B cell (primary cell): ENCODE results near the gene OR5M8. TPM values are rescaled to one million over a fixed set of nuclear protein-coding genes. Genes with fewer than 3 reads are reported as not detected.

Experiments
- ATAC-seq: fragments of 200-7000 bp; cut with Tn5 transposase; one replicate; pipeline ENCODE4 v1.10.0; 2021; ENCODE audit warnings: low read depth, mild to moderate bottlenecking, moderate number of reproducible peaks, moderate library complexity
- CTCF ChIA-PET: fragments of 350-600 bp; sonication (Branson Sonifier 250); formaldehyde crosslinking; loops from one replicate; lab custom pipeline; 2021; ENCODE audit warnings: antibody characterized with exemption, inconsistent platforms; lab: Charles Lee
- POLR2A ChIA-PET: fragments of 350-600 bp; sonication (Branson Sonifier 250); formaldehyde crosslinking; loops from one replicate; lab custom pipeline; 2021; ENCODE audit warnings: antibody characterized with exemption; lab: Charles Lee
- DNase-seq: peaks from one replicate; pipeline ENCODE4 v3.0.0; 2013
- H2AFZ ChIP-seq: 2 replicates; pipeline ENCODE4 v1.6.1; 2012; ENCODE audit warnings: mild to moderate bottlenecking, low read depth, low read length; ENCODE audit not compliant: insufficient read depth, poor library complexity, severe bottlenecking
- H3K27ac ChIP-seq, 2 donors: 1 replicate in 1 of 2; 2 replicates in 1 of 2; pipeline ENCODE4 v1.5.1; 2012 to 2013; ENCODE audit warnings: low read length in 2 of 2, mild to moderate bottlenecking in 2 of 2, moderate library complexity in 1 of 2
- H3K27me3 ChIP-seq, 4 experiments: fragments of 200-600 bp in 1 of 4; sonication (generic) in 1 of 4; replicated peaks in 1 of 4; 1 replicate in 2 of 4; 2 replicates in 2 of 4; pipeline versions ENCODE4 v1.6.1 to v1.7.0; 2013 to 2016; ENCODE audit warnings: low read length in 3 of 4, mild to moderate bottlenecking in 2 of 4, mixed read lengths in 1 of 4, moderate library complexity in 1 of 4; ENCODE audit not compliant: insufficient read depth in 4 of 4, control insufficient read depth in 3 of 4; ENCODE audit errors: control extremely low read depth in 1 of 4
- H3K36me3 ChIP-seq, 2 experiments: replicated peaks in 1 of 2; 1 replicate in 1 of 2; 2 replicates in 1 of 2; pipeline versions ENCODE4 v1.6.1 to v1.7.1; 2013; ENCODE audit warnings: low read length in 1 of 2; ENCODE audit not compliant: insufficient read depth in 2 of 2, control insufficient read depth in 1 of 2; ENCODE audit errors: control extremely low read depth in 1 of 2, extremely low read depth in 1 of 2
- H3K4me1 ChIP-seq, 2 donors: fragments of 200-600 bp in 1 of 2; sonication (generic) in 1 of 2; 1 replicate in 1 of 2; 2 replicates in 1 of 2; pipeline versions ENCODE4 v1.5.1 to v1.6.1; 2013 to 2017; ENCODE audit warnings: low read length in 2 of 2; ENCODE audit not compliant: control insufficient read depth in 2 of 2, insufficient read depth in 2 of 2
- H3K4me2 ChIP-seq: replicated peaks from 2 replicates; pipeline ENCODE3; 2012; ENCODE audit warnings: mild to moderate bottlenecking, low read depth, low read length; ENCODE audit not compliant: poor library complexity, severe bottlenecking
- H3K4me3 ChIP-seq, 5 experiments: fragments of 200-600 bp in 1 of 5; sonication (generic) in 1 of 5; 1 replicate in 3 of 5; 2 replicates in 2 of 5; pipeline versions ENCODE4 v1.5.1 to v1.7.0; 2011 to 2016; ENCODE audit warnings: low read length in 4 of 5, mild to moderate bottlenecking in 4 of 5, low read depth in 2 of 5, control low read depth in 1 of 5, moderate library complexity in 1 of 5; ENCODE audit not compliant: insufficient read depth in 1 of 5; ENCODE audit errors: control extremely low read depth in 1 of 5, extremely low read depth in 1 of 5
- H3K79me2 ChIP-seq: fragments of 200-600 bp; sonication (generic); one replicate; pipeline ENCODE4 v1.6.0; 2016; ENCODE audit warnings: low read length; ENCODE audit not compliant: control insufficient read depth, insufficient read depth
- H3K9ac ChIP-seq: fragments of 200-600 bp; sonication (generic); 2 replicates; pipeline ENCODE4 v1.6.1; 2017; ENCODE audit warnings: mild to moderate bottlenecking, low read length, moderate library complexity
- H3K9me3 ChIP-seq, 3 donors: one replicate each; pipeline versions ENCODE4 v1.6.1 to v1.7.1; 2013; ENCODE audit warnings: low read length in 2 of 3; ENCODE audit not compliant: control insufficient read depth in 2 of 3, insufficient read depth in 1 of 3; ENCODE audit errors: control extremely low read depth in 1 of 3
- H4K20me1 ChIP-seq: 2 replicates; pipeline ENCODE4 v1.6.0; 2012; ENCODE audit warnings: mild to moderate bottlenecking, low read length; ENCODE audit not compliant: insufficient read depth, control insufficient read depth, poor library complexity, severe bottlenecking
- H3K27ac Mint-ChIP-seq: one replicate; pipeline ENCODE4 v1.8.0; 2021; ENCODE audit warnings: mixed read lengths
- H3K27me3 Mint-ChIP-seq: one replicate; pipeline ENCODE4 v1.8.0; 2021; ENCODE audit warnings: mixed read lengths
- H3K4me1 Mint-ChIP-seq: one replicate; pipeline ENCODE4 v1.8.0; 2021; ENCODE audit warnings: mixed read lengths
- H3K4me3 Mint-ChIP-seq: one replicate; pipeline ENCODE4 v1.8.0; 2021; ENCODE audit warnings: mixed read lengths
- H3K9me3 Mint-ChIP-seq: one replicate; pipeline ENCODE4 v1.8.0; 2022; ENCODE audit warnings: mixed read lengths; ENCODE audit not compliant: insufficient read depth
- EZH2 ChIP-seq: IDR thresholded peaks from 2 replicates; pipeline ENCODE4 v1.6.1; 2012; ENCODE audit warnings: borderline replicate concordance, low read depth, mild to moderate bottlenecking, moderate library complexity, low read length; ENCODE audit not compliant: insufficient read depth, poor library complexity, severe bottlenecking
- WGBS: methylation state at CpG from one replicate; pipeline ENCODE4 v1.1.5; 2013; ENCODE audit warnings: missing lambda C conversion rate; ENCODE audit not compliant: insufficient coverage; 5-methylcytosine and 5-hydroxymethylcytosine counted together
- intact Hi-C: fragments of 100-400 bp; cut with micrococcal nuclease; formaldehyde crosslinking; loops from one replicate; pipeline ENCODE4 v1.10.0; 2022
- polyA plus RNA-seq: library from polyadenylated mRNA; depleted of rRNA; stranded (reverse); fragments of >200 nt; gene quantifications from 2 replicates; pipeline ENCODE4 v1.2.3, GENCODE V29; 2012
- total RNA-seq, 2 donors: library from RNA; stranded (reverse); fragments of 120-200 nt in 1 of 2; gene quantifications; 1 replicate in 1 of 2; 2 replicates in 1 of 2; pipeline versions ENCODE4 v1.2.3 to v1.2.4, GENCODE V29; 2013 to 2022
- TF ChIP-seq, protein P1 (sequence below): fragments of 200-600 bp; IDR thresholded peaks from one replicate; pipeline ENCODE4 v1.8.0; 2022; ENCODE audit warnings: antibody characterized with exemption, mild to moderate bottlenecking

Gene OR5M8
- total and polyA plus RNA-seq, 2 donors (not counting 1 experiment from before 2014, with no cell fraction given): not detected

GRCh38 chr11:56486801-56487200 is 4.4 kb downstream of the OR5M8 start:
- Histone ChIP-seq H3K79me2 (no peaks in the 10 kb centered on the region), H3K4me2 (no peak overlapping the region), H3K4me3 (no peak overlapping the region), H3K9me3 (peaks cover 0 to 5% (median 4%) of the 10 kb centered on the region in 3 donors), H2AFZ (no peak overlapping the region), H4K20me1 (no peaks in the 10 kb centered on the region), H3K36me3 (no peaks in the 10 kb centered on the region), H3K27me3 (no peaks in the 10 kb centered on the region), H3K9ac (no peak overlapping the region), H3K27ac (no peak overlapping the region), H3K4me1 (no peaks in the 10 kb centered on the region)
- WGBS: 61% methylated on average over 3 of the region's 3 CpGs
- Mint-ChIP-seq H3K27ac (no peak overlapping the region), H3K9me3 (peaks cover 4% of the 10 kb centered on the region), H3K4me1 (no peaks in the 10 kb centered on the region), H3K4me3 (no peak overlapping the region), H3K27me3 (no peaks in the 10 kb centered on the region)
- POLR2A ChIA-PET: no interaction called here
- ATAC-seq (no peak), DNase-seq (no peak)
- TF ChIP-seq, protein P1, sequence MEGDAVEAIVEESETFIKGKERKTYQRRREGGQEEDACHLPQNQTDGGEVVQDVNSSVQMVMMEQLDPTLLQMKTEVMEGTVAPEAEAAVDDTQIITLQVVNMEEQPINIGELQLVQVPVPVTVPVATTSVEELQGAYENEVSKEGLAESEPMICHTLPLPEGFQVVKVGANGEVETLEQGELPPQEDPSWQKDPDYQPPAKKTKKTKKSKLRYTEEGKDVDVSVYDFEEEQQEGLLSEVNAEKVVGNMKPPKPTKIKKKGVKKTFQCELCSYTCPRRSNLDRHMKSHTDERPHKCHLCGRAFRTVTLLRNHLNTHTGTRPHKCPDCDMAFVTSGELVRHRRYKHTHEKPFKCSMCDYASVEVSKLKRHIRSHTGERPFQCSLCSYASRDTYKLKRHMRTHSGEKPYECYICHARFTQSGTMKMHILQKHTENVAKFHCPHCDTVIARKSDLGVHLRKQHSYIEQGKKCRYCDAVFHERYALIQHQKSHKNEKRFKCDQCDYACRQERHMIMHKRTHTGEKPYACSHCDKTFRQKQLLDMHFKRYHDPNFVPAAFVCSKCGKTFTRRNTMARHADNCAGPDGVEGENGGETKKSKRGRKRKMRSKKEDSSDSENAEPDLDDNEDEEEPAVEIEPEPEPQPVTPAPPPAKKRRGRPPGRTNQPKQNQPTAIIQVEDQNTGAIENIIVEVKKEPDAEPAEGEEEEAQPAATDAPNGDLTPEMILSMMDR: no peak
- TF ChIP-seq EZH2: no peak
- intact Hi-C loops: no loop called here
- CTCF ChIA-PET: no interaction called here

GRCh38 chr11:56474729-56475235 is 16.4 kb downstream of the OR5M8 start:
- WGBS: no CpG with 5 or more reads among the region's 1 CpG
- Mint-ChIP-seq H3K27me3 (no peaks in the 10 kb centered on the region), H3K4me3 (no peak overlapping the region), H3K27ac (no peak overlapping the region), H3K4me1 (no peaks in the 10 kb centered on the region), H3K9me3 (peaks cover 2% of the 10 kb centered on the region)
- Histone ChIP-seq H3K4me1 (no peaks in the 10 kb centered on the region), H2AFZ (no peak overlapping the region), H3K27me3 (no peaks in the 10 kb centered on the region), H3K4me3 (no peak overlapping the region), H3K79me2 (no peaks in the 10 kb centered on the region), H3K9me3 (no peaks in the 10 kb centered on the region), H4K20me1 (no peaks in the 10 kb centered on the region), H3K36me3 (no peaks in the 10 kb centered on the region), H3K9ac (no peak overlapping the region), H3K4me2 (no peak overlapping the region), H3K27ac (no peak overlapping the region)
- ATAC-seq (no peak), DNase-seq (no peak)
- TF ChIP-seq, protein P1: no peak
- no peak for TF ChIP-seq EZH2
- ChIA-PET POLR2A (no interaction called here), CTCF (no interaction called here)
- intact Hi-C loops: no loop called here
